HG02884 (cell line): Measurements from ENCODE around the gene LMAN1L.

Experiments
- ATAC-seq: cut with Tn5 transposase; IDR thresholded peaks from one replicate; pipeline ENCODE4 v1.9.1; 2021; ENCODE audit warnings: mild to moderate bottlenecking, moderate library complexity; ENCODE audit not compliant: unreplicated experiment

LMAN1L gene

GRCh38 chr15:74809956-74810355, 2.7 kb upstream of the LMAN1L start:
- ATAC-seq, result no peak

GRCh38 chr15:74815121-74815934, 2.7 kb downstream of the LMAN1L start:
- ATAC-seq, result no peak

GRCh38 chr15:74815961-74816360, 3.3 kb downstream of the LMAN1L start:
- no peak for ATAC-seq

GRCh38 chr15:74816624-74817369, 4.2 kb downstream of the LMAN1L start:
- no peak for ATAC-seq

- ATAC-seq, result no peak
Observed at GRCh38 chr15:74817370-74817737, 4.7 kb downstream of the LMAN1L start.

GRCh38 chr15:74820056-74820455, 7.4 kb downstream of the LMAN1L start:
- no peak for ATAC-seq

- no peak for ATAC-seq
Observed at GRCh38 chr15:74821091-74821789, 8.6 kb downstream of the LMAN1L start.

- ATAC-seq, result no peak
Observed at GRCh38 chr15:74821790-74822158, 9.1 kb downstream of the LMAN1L start.

- no peak for ATAC-seq
Observed at GRCh38 chr15:74822233-74822632, 9.6 kb downstream of the LMAN1L start.

- no peak for ATAC-seq
Observed at GRCh38 chr15:74823324-74823723, 10.7 kb downstream of the LMAN1L start.

GRCh38 chr15:74824976-74825375, 12.3 kb downstream of the LMAN1L start:
- ATAC-seq, result no peak

- no peak for ATAC-seq
Observed at GRCh38 chr15:74825866-74826265, 13.2 kb downstream of the LMAN1L start.

- no peak for ATAC-seq
Observed at GRCh38 chr15:74826364-74826819, 13.8 kb downstream of the LMAN1L start, which contains the start of gene CPLX3. Gene CPLX3, plus strand, starts transcription at chr15:74826627. Its CDS starts 77 bp downstream, at chr15:74826704.

GRCh38 chr15:74826921-74827320, 14.3 kb downstream of the LMAN1L start:
- no peak for ATAC-seq

- no peak for ATAC-seq
Observed at GRCh38 chr15:74827614-74828013, 15.0 kb downstream of the LMAN1L start.

- no peak for ATAC-seq
Observed at GRCh38 chr15:74828835-74829234, 16.2 kb downstream of the LMAN1L start.

- ATAC-seq, result no peak
Observed at GRCh38 chr15:74829486-74829885, 16.9 kb downstream of the LMAN1L start.

GRCh38 chr15:74829991-74830390, 17.4 kb downstream of the LMAN1L start:
- ATAC-seq, result no peak

GRCh38 chr15:74830868-74831267, 18.2 kb downstream of the LMAN1L start:
- no peak for ATAC-seq

- no peak for ATAC-seq
Observed at GRCh38 chr15:74831813-74832495, 19.3 kb downstream of the LMAN1L start.

GRCh38 chr15:74832826-74833225, 20.2 kb downstream of the LMAN1L start:
- no peak for ATAC-seq
